Activated naive CD4-positive, alpha-beta T cell treated with anti-CD3 and anti-CD28 coated beads, Interleukin-2, amount 50 U/mL, for 72 hours (primary cell): ENCODE measurements around the gene ZNF211. TPM values are rescaled to one million over a fixed set of nuclear protein-coding genes. Genes with fewer than 3 reads are reported as not detected.
A peak's percentile ranks its signal among the peaks of the same experiment; 100 is the strongest.

Experiments used
- ATAC-seq, 2 donors: fragments of 150-1000 bp; cut with Tn5 transposase; 2 replicates each; pipeline ENCODE4 v1.10.0; 2021; ENCODE audit warnings: mild to moderate bottlenecking in 2 of 2, moderate library complexity in 2 of 2
- DNase-seq, 2 donors: peaks; one replicate each; pipeline ENCODE4 v3.0.0; 2021 to 2022; ENCODE audit warnings: low spot score in 2 of 2
- H3K27ac Mint-ChIP-seq, 2 donors: one replicate each; pipeline ENCODE4 v1.8.0; 2022; ENCODE audit warnings: mild to moderate bottlenecking in 2 of 2, mixed read lengths in 2 of 2
- H3K36me3 Mint-ChIP-seq, 2 donors: one replicate each; pipeline ENCODE4 v1.8.0; 2022; ENCODE audit warnings: mixed read lengths in 2 of 2
- H3K9me3 Mint-ChIP-seq, 2 donors: one replicate each; pipeline ENCODE4 v1.8.0; 2022; ENCODE audit warnings: mixed read lengths in 2 of 2
- total RNA-seq, 2 donors: library from RNA; stranded (reverse); gene quantifications; one replicate each; pipeline ENCODE4 v1.2.3, GENCODE V29; 2022

Gene ZNF211
- total RNA-seq, 2 donors from 2014 or later, result 9.8 to 12.0 TPM

DNA sequence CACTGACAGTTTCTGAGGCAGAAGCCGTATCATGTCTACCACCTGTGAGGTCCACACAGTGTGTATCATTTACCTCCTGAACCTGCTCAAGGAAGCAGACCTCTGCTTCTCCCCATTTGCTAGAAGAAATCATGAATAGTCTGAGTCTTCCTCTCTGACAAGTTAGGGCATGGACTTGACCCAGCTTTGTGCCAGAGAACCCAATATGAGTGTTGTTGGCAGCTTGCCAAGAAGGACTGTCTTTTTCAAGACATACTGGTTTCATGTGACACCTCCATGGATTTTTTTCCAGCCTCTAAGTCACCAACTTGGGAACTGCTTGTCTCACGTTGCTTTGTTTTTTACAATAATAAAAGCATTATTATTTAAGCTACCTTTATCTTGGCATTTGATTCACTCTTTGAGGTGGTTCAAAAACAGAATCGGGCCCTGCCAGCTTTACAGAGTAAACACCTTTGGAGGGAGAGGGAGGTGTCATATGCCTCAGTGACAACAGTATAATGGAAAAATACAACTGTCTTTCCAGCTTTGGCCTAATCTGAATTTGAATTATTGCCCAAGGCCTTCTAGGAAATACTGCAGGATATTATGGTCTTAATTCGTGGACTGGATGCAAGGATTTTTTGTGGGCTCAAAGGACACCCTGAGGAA is 9.6 kb downstream of the ZNF211 start:
- peaks cover 66 to 70% of the 10 kb centered on the region in 2 donors for H3K36me3 Mint-ChIP-seq
- ATAC-seq (no peak), DNase-seq (no peak)
- H3K9me3 Mint-ChIP-seq, result peaks cover 56 to 59% of the 10 kb centered on the region in 2 donors
- H3K27ac Mint-ChIP-seq, result no peak overlapping the region

DNA sequence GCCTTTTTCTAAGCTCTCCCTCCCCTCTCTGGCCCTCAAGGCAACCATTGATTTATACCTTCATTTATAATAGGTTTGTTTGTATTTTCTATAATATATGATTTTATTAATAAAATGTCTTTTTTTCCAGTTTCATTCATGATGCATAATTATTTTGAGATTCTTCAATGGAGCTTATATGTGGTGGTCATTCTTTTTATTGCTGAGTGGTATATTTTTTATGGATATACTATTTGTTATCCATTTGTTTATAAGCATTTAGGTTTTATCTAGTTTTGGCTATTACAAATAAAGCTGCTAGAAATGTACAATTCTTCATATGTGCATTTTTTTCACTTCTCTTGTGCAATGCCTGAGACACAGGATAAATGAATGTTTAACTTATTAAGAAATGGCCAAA is 10.8 kb downstream of the ZNF211 start:
- DNase-seq (no peak), ATAC-seq (no peak)
- Mint-ChIP-seq H3K36me3 (peaks cover 66 to 72% of the 10 kb centered on the region in 2 donors), H3K27ac (no peak overlapping the region), H3K9me3 (peaks cover 55 to 56% of the 10 kb centered on the region in 2 donors)

DNA sequence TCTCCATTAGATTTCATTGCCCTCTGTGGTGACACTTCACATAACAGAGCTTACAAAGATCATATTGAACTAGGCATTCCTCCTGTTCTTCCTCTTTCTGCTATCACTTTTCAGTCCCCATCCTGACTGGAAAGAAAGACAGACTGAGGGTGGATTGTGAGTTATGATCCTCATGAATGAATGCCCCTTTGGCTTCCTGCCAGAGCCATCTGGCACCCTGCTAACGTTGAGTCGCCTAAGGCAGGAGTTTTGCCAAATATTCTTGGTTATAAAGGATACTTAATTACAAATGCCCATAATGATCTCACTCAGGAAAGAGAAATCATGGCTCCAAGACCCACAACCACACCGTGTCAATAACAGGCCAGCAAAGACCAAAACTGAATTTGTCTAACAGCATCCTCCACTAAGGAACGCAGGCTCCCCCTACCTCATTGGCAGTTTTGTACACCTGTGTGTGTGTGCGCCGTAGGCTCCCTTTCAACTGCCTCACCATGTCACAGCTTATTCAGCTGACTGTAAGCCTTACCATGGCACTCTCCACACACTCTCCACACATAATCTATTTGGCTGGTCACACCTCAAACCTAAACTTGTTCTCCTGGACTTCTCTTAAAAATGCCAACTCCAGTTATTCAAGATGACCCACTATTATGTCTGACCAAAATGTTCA is 15.5 kb downstream of the ZNF211 start:
- no peak for DNase-seq
- no peak overlapping the region for H3K27ac Mint-ChIP-seq
- peaks cover 40 to 52% of the 10 kb centered on the region in 2 donors for H3K36me3 Mint-ChIP-seq
- H3K9me3 Mint-ChIP-seq, result peaks cover 37 to 39% of the 10 kb centered on the region in 2 donors
- no peak for ATAC-seq

- peak overlapping the region in 1 of 2 donors; percentile 74 for H3K27ac Mint-ChIP-seq
- peaks cover 66 to 68% of the 10 kb centered on the region in 2 donors for H3K36me3 Mint-ChIP-seq
- DNase-seq, result no peak
- no peak for ATAC-seq
- H3K9me3 Mint-ChIP-seq, result peaks cover 53 to 56% of the 10 kb centered on the region in 2 donors
These were observed 18.7 kb downstream of the ZNF211 start for GRCh38 chr19:57651654-57651996.

GRCh38 chr19:57653689-57654088 is 20.7 kb downstream of the ZNF211 start:
- DNase-seq, result no peak
- H3K27ac Mint-ChIP-seq, result no peak overlapping the region
- ATAC-seq, result no peak
- peaks cover 53 to 60% of the 10 kb centered on the region in 2 donors for H3K36me3 Mint-ChIP-seq
- peaks cover 41 to 51% of the 10 kb centered on the region in 2 donors for H3K9me3 Mint-ChIP-seq

GRCh38 chr19:57655443-57655842 is 22.5 kb downstream of the ZNF211 start:
- no peak overlapping the region for H3K27ac Mint-ChIP-seq
- ATAC-seq (no peak), DNase-seq (no peak)
- H3K36me3 Mint-ChIP-seq, result peaks cover 53 to 57% of the 10 kb centered on the region in 2 donors
- H3K9me3 Mint-ChIP-seq, result peaks cover 41 to 51% of the 10 kb centered on the region in 2 donors

DNA sequence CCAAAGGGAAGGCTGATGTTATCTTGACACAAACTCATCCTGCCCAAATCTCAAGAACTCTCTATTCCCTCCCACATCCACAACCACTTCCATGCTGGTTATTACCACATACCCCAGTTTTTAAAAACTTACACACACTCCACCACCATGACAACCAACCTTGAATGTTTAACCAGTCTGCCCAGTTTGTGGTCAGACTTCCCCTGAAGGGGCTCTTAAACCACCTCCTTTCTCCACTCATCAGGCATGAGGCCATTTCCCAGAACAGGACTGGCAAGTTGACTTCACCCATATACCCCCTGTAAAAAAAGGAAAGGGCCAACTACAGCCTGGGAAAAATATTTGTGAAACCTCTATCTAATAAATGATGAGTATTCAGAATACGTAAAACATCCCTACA is 23.4 kb downstream of the ZNF211 start:
- peaks cover 52 to 55% of the 10 kb centered on the region in 2 donors for H3K36me3 Mint-ChIP-seq
- DNase-seq, result no peak
- ATAC-seq, result no peak
- H3K9me3 Mint-ChIP-seq, result peaks cover 44 to 59% of the 10 kb centered on the region in 2 donors
- H3K27ac Mint-ChIP-seq, result no peak overlapping the region

- peak in 1 of 2 donors; percentile 48 for ATAC-seq
- Mint-ChIP-seq H3K36me3 (no peaks in the 10 kb centered on the region), H3K27ac (no peak overlapping the region), H3K9me3 (peaks cover 3 to 15% of the 10 kb centered on the region in 2 donors)
- DNase-seq, result no peak
These were observed 31.5 kb downstream of the ZNF211 start for GRCh38 chr19:57664269-57665127.

DNA sequence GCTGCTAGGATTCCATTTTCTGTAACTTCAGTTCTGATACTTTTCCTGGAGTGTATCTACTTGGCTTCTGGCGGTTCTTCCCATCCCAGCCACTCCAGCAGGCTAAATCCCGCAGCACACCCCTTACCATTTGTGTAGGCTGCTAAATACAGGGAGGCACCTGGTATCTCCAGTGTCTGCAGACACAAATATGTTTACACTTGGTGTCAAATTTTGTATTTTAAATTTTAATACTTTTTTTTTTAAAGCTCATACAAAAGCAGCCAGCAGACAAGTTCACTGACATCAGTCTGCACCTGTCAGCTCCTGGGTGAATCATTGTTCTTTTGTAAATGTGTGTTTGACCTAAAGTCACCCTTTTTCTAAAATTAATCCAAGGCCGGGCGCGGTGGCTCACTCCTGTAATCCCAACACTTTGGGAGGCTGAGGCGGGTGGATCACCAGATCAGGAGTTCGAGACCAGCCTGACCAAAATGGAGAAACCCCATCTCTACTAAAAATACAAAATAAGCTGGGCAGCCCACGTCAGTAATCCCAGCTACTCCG is 32.4 kb downstream of the ZNF211 start:
- no peaks in the 10 kb centered on the region for H3K36me3 Mint-ChIP-seq

DNA sequence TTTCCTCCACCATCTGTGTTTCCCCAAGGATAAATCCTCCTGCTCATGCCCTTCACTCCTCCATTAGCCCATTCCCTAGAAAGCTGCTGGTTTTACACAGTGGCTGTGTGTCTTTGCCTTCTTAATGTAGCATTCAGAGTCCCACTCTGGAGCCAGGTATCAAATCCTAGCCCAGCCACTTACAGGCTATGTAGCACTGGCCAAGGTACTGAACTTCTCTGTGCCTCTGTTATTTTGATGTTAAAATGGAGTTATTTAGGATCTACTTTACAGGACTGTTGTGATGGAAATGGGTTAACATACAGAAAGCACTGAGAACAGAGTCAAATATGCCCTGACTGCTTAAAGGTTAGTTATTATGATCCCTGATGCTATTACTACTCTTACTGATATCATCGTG is 34.3 kb downstream of the ZNF211 start:
- no peaks in the 10 kb centered on the region for H3K36me3 Mint-ChIP-seq
- ATAC-seq (no peak), DNase-seq (no peak)
- H3K9me3 Mint-ChIP-seq, result peaks cover 5 to 10% of the 10 kb centered on the region in 2 donors
- no peak overlapping the region for H3K27ac Mint-ChIP-seq

More for the DNA sequence above, 32.4 kb downstream of the ZNF211 start:
- no peak for ATAC-seq
- H3K9me3 Mint-ChIP-seq, result peaks cover 3 to 15% of the 10 kb centered on the region in 2 donors
- no peak overlapping the region for H3K27ac Mint-ChIP-seq
- DNase-seq, result no peak

- no peak for ATAC-seq
- Mint-ChIP-seq H3K27ac (no peak within 1 kb of the TSS), H3K9me3 (peaks cover 5 to 10% of the 10 kb centered on the region in 2 donors)
These were observed 35.7 kb downstream of the ZNF211 start, which contains the start of gene ZSCAN4 for GRCh38 chr19:57668635-57669034. TSS of gene ZSCAN4 (plus strand) at chr19:57668935. CDS start at chr19:57676146, 7,211 bp downstream.

DNA sequence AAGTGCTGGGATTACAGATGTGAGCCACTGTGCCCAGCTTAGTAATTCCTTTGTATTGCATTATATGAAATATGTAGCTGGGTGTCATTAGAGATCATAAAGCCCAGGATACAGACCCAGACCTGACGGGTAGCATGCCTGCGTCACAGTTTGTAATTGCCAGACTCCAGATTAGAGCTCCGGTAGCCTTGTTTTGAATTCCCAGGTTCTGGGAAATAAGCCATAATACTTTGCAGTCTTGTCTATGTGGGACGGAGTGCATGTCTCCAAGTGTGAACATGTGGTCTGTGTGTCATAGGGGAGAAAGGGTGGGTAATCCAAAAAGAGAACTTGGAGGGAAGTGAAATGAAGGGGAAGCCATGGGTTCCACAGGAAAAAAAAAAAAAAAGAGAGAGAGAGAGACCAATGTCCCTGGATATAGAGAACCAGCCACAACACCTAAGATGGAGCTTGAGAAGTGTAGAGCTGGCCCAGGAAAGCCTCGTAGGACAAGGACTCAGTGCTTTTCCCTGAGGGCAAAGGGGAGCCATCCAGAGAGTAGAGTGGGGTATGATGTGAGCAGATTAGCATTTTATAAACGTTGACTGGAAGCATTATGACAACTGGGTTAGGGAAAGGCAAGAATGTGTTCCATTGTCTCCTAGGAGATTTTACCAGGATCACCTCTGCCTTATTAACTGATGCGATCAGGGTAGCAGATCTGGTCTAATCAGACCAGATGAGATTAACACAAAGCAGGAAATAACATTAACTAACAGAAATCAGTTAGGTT is 38.3 kb downstream of the ZNF211 start:
- Mint-ChIP-seq H3K9me3 (peaks cover 5 to 10% of the 10 kb centered on the region in 2 donors), H3K36me3 (peaks cover 0 to 5% of the 10 kb centered on the region in 2 donors), H3K27ac (no peak overlapping the region)
- no peak for DNase-seq
- ATAC-seq, result no peak

More at GRCh38 chr19:57668635-57669034, 35.7 kb downstream of the ZNF211 start, which contains the start of gene ZSCAN4:
- no peak for DNase-seq
- no peaks in the 10 kb centered on the region for H3K36me3 Mint-ChIP-seq

DNA sequence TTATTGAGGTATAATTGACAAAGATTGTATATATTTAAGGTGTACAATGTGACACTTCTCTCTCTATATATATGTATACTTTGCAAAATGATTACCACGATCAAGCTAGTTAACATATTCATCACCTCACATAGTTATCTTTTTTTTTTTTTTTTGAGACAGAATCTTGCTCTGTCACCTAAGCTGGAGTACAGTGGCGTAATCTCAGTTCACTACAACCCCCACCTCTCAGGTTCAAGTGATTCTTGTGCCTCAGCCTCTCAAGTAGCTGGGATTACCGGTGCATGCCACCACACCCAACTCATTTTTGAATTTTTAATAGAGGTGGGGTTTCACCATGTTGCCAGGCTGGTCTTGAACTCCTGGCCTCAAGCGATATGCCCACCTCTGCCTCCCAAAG is 39.5 kb downstream of the ZNF211 start:
- ATAC-seq (no peak), DNase-seq (no peak)
- Mint-ChIP-seq H3K27ac (no peak overlapping the region), H3K9me3 (peaks cover 5 to 10% of the 10 kb centered on the region in 2 donors), H3K36me3 (peaks cover 0 to 15% of the 10 kb centered on the region in 2 donors)

DNA sequence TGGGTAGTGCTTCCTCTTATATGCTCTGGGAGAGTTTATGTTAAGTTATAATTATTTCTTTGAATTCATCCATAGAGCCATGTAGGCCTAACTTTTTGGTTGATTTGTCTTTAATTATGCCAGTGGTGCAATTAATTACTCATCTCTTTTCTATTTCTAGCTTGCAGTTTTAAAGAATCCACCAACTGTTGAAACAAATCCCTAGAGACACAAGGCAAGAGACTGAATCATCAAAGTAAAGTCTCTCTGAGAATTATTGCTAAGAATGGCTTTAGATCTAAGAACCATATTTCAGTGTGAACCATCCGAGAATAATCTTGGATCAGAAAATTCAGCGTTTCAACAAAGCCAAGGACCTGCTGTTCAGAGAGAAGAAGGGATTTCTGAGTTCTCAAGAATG is 42.9 kb downstream of the ZNF211 start:
- Mint-ChIP-seq H3K36me3 (peaks cover 8 to 25% of the 10 kb centered on the region in 2 donors), H3K27ac (no peak overlapping the region), H3K9me3 (peaks cover 8 to 11% of the 10 kb centered on the region in 2 donors)
- ATAC-seq (no peak), DNase-seq (no peak)

DNA sequence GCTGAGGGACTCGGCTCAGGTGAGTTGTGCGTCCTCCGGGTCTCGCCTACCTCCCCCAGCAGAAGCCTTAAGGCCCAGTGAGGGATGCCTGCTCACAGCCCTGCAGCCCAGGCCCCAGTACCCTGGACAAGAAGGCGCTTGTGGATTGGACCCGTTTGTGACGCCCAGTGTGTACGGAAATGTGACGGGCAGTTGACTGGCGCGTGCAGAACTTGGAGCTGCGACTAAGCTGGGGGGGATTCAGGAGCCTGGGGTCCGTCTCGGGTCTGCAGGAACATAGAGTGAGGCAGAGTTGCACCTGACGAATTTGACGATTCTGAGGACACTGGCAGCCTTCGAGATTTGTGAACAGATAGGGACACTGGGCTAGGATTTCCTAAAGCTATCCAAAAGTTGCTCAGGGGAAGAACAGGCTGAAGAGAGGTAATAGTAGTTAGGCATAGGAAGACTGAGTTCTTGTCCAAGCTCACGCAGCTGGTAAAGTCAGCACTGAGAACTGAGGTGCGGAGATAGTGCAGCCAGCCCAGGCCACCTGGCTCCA is 49.3 kb downstream of the ZNF211 start:
- H3K27ac Mint-ChIP-seq, result peak overlapping the region; percentile 81 to 90
- no peak for ATAC-seq
- peaks cover 67 to 70% of the 10 kb centered on the region in 2 donors for H3K36me3 Mint-ChIP-seq
- no peak for DNase-seq
- peaks cover 48 to 51% of the 10 kb centered on the region in 2 donors for H3K9me3 Mint-ChIP-seq

DNA sequence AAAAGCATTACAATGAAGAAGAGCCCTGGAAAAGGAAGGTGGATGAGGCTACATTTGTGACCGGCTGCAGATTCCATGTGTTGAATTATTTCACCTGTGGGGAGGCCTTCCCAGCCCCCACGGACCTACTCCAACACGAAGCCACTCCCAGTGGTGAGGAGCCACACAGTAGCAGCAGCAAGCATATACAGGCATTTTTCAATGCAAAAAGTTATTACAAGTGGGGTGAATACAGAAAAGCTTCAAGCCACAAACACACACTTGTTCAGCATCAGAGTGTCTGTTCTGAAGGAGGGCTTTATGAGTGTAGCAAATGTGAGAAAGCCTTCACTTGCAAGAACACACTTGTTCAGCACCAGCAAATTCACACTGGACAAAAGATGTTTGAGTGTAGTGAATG is 53.8 kb downstream of the ZNF211 start:
- DNase-seq (no peak), ATAC-seq (no peak)
- Mint-ChIP-seq H3K9me3 (peaks cover 66 to 70% of the 10 kb centered on the region in 2 donors), H3K36me3 (peaks cover 84 to 98% of the 10 kb centered on the region in 2 donors), H3K27ac (no peak overlapping the region)
